NCI-H146 treated with DMSO at 0.1 percent for 48 hours (cell line): ENCODE measurements around the gene NBL1.
A peak's percentile ranks its signal among the peaks of the same experiment; 100 is the strongest.

Source experiments
- DNase-seq: peaks from one replicate; lab custom pipeline; 2025; ENCODE audit not compliant: unreplicated experiment; lab: John Stamatoyannopoulos, UW

Gene NBL1, protein sequence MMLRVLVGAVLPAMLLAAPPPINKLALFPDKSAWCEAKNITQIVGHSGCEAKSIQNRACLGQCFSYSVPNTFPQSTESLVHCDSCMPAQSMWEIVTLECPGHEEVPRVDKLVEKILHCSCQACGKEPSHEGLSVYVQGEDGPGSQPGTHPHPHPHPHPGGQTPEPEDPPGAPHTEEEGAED

DNA sequence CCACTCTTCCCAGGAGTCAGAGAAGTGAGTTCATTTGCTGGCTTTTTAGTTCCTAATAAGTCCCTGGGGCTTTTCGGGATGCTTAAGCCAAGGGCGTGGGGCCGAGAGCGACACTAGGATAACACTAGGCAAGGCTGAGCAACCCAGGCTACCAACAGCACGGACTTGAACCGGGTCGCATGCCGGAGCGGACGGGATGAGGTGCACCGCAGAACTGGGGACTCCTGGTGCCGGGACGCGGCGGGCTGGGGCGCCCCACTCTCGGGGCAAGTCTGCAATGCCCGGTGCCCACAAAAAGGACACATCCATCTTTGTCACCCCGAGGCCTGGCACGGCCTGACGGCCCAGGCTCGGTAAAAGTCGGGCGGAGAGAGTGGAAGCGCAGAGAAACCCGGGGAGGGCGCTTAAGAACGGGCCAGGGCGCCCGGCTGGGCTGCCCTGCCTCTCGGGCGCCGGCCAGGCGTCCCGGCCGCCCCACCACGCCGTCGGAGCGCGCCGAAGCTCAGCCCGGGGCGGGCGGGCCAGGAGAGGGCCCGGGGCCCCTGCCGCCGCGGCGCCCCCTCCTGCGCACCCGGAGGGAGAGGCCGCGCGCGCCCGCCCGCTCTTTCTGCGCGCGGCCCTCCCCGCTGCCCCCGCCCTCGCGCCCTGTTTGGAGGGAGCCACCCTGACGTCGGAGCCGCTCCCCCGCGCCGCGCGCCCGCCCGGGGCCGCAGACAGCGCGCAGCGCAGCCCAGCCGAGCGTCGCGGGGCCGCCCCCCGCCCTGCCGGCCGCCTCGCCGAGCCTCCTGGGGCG is at the start of gene NBL1:
Gene NBL1, plus strand, starts transcription at position 710 of the 793 bp plus-strand sequence. CDS start 10,720 bp downstream, outside the sequence.
- no peak for DNase-seq

DNA sequence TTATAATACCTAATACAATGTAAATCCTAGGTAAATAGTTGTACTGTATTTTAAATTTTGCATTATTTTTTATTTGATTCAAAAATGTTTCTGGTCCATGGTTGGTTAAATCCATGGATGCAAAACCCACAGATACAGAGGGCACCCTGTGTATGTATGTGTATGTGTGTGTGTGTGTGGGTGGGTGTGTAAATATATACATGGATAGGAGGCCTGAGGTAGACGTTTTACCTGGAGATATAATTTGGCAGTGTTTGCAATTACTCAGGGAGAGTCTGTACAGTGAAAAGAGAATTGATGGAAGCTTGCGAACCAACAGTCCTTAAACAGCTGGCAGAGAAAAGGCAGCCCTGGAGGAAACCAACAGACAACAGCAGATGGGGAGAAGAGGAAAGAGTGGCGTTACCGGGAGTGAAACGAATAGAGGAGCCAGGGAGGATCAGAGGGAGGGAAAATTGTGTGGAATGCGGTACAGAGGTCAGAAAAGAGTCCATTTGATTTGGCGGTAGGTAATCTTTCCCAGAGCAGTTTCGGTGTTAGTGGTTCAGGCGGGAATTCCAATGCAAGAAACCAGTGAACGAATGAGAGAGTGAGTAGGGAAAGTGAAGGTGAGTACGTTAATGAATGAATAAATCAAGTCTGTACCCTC is 47.9 kb upstream of the NBL1 start:
- peak; percentile 35 for DNase-seq

DNA sequence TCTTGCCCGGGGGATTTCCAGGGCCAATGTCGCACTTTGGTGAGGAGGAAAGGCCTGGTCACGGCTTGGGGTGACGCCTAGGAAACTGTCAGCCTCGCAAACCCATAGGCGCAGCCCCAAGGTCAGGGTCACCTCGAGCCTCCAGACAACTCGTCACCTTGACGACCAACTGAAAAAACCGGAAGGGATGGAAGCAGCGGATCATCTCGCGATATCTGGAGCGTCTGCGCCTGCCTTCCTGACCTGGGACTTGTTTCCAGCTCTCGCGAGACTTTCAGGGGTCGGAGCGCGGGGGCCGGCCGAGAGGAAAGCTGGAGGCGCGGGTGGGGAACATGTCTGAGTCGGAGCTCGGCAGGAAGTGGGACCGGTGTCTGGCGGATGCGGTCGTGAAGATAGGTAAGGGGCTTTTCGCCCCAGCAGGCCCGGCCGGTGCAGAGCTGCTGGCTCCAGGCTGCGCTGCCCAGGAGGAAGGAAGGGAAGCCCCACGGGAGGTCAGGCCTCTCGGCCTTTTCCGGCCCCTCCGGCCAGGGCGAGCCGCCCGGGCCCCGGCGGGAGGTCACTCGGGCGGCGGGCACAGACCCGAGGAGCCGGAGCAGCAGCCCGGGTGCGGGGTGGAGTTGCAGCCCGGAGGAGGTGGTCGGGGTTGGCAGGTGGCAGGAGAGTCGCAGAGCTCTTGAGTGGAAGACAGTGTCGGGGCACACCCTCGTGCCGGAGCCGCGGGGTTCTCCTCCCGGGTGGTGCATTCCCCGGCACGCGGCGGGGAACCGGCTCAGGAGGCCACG is 47.2 kb upstream of the NBL1 start:
- peak; percentile 88 for DNase-seq

DNA sequence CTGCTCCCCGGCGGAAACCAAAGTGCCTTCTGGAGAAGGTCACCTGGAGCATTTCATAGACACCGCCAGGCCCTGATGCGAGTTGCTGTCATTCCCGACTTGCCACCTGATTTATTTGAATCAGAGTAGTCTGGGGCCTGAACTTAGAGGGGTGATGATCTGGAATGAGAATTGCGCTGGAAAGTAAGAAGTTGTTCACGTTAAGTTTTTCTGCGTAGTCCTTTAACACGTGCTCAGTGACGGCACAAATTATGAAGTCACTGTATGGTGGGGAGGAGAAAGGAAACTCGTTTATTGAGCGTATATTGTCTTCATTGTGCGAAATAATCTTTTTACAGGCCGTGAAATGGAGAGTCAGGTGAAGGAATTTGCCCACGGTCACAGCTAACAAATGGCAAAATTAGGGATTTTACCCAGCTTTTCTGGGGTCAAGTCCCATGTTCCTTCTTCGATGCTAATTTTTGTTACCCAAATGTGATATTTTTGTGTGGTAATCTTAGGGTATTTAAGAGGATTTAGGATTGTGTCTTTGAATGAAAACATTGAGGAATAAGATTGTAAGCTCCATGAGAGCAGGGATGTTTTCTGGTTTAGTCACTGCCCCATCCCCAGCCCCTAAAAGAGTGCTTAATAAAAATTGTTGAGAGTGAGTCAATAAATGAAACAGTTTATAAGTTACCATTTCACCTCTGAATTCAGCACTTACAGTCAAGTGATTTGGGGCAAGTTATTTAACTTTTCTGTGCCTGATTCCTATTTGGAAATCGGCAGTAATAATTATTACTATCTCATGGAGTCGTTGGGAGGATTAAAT is 46.4 kb upstream of the NBL1 start:
- DNase-seq, result no peak

DNA sequence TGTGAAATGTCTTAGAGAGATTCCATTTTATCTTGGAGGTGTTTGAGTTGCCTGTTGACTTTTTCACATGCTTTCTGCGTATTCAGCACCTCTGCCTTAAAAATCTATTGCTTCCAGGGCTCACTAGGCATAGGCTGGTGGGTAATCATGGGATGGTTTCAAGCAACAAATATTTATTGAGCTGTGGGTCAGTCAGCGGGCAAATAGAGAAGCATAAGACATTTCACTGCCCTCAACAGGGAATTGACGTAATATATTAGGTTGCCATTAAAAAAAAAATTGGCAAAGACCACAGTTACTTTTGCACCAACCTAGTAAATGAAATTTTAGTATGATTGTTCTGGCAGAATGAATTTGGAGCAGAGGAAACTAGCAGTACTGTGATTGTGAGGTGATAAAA is 44.3 kb upstream of the NBL1 start:
- no peak for DNase-seq

DNA sequence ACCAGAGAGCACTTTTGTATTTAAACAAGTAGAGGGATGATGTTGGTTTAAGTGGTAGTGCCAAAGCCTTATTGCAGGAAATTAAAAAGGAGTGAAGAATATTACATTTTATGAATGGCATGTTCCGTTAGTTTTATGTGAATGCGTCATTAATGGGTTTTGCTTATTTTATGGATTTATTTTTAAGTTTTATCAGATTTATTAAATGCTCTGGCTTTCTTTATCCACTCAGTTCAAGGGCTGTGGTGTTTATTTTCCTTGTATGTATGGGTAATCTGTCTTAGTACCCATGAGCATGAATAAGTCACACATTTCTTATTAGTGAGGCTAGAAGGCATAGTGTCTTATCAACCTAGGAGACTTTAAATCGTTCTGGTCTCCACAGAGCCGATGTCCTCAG is 41.6 kb upstream of the NBL1 start:
- no peak for DNase-seq

DNA sequence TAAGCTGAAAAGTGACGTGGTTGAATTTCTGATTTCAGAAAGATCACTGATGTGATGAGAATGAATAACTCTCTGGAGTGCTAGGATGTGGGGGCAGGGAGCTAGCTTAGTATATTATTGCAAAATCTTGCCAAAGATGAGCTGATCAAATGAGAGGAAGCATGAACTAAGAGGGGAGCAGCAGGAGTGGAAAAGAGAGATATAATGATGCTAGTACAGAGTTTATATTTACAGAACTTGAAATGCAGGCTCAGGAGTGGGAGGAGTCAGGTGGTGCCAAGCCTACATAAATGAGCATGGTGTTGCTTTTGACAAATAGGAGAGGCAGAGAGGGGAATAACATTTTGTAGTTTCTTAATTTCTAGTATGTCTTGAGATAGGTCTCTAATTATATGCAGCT is 38.1 kb upstream of the NBL1 start:
- no peak for DNase-seq

DNA sequence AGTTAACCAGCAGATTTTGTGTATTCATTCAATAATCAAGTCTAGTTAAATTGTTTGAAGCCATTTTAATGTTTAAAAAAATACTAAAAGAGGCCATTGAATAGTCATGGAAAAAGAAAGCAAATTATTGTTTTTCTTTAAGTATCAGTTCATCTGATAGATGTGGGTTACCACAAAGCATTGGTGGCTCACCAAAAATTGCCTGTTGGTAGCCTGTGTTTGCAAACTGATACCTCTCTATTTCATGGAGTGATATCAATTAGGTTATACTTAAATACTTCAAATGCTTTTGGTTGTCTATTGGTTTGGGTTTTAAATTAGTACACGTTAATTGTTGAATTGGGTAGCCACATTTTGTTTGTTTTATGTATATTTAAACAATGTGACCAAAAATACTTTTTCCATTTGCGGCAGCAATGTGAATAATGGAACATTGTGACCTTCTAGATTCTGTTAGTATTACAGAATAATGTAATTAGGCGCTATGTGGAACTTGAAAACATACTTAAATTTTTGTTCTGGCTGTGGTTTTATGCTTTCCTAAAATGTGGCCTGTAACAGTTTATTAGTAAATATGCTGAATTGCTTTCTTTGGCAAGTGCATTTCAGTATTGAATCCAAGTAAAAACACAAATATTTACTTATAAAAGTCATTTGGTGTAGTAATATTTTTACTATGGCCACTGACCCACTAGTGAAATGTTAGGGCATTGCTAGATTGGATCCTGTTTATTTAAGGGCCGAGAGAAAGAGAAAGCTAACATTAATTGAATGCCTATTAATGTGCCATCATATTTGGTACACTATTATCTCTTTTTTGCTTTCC is 37.1 kb upstream of the NBL1 start:
- DNase-seq, result no peak

DNA sequence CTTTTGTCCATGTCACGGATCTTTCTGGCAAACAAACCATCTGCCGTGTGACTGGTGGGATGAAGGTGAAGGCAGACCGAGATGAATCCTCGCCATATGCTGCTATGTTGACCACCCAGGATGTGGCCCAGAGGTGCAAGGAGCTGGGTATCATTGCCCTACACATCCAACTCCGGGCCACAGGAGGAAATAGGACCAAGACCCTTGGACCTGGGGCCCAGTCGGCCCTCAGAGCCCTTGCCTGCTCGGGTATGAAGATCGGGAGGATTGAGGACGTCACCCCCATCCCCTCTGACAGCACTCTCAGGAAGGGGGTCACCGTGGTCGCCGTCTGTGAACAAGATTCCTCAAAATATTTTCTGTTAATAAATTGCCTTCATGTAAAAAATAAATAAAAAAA is 35.9 kb upstream of the NBL1 start:
- no peak for DNase-seq

DNA sequence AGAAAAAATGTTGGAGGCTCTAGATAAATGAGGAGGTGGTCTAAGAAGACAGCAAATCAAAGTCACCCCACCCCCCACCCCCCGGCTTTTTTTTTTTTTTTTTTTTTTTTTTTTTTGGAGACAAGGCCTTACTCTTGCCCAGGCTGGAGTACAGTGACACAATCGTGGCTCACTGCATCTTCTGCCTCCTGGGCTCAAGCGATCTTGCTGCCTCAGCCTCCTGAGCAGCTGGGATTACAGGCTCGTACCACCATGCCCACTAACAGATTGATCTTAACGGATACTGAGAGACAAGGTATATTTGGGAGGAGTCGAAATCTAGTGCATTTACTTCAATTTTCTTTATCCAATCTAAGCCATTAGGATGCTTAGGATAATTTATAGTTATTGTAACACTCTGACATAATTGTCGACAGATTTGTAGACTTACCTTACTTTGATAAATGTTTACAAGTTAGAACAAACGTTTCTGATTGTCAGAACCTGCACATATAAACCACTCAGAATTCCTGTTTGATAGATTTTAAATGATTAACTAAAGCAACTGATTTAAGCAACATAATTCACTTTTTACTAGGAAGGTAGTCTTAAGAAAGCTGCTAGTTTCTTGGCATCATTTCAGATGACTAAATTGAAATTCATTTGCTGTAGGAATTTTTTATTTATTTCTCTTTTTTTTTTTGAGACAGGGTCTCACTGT is 33.7 kb upstream of the NBL1 start:
- no peak for DNase-seq

DNA sequence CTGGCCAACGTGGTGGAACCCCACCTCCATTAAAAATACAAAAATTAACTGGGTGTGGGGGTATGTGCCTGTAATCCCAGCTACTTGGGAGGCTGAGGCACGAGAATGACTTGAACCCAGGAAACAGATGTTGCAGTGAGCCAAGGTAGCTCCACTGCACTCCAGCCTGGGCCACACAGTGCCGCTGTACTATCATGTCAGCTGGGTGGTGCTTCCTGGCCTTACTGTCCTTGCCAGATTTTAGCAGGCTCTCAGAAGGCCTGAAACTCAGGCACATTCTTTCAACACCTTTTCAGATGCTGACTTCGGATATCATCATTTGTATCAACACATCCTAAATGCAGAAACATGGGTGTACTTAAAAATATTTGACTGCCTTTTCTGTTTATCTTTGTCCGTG is 31.6 kb upstream of the NBL1 start:
- no peak for DNase-seq

DNA sequence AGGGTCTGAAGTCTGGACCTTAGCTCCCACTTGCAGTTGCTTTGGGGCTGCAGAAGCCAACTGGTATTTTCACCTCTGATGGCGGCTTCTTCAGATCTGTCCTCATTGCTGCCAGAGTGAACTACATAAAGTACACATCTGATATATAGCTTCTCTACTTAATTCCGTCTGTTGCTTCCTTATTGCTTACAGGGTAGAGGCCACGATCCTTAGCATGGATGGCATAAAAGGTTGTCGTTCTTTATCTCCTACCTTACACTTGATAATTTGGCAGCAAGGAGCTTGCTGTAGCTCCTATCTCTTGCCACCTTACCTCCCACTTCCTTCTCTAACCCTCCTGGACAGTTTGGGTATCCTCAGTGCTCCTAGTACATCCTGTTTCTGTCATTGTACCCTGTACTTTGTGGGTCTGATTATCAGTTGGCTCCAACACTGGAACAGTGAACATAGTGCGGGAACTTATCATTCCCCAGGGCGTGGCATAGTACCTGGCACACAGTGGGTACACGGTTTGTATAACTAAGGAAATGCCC is 30.9 kb upstream of the NBL1 start:
- no peak for DNase-seq

DNA sequence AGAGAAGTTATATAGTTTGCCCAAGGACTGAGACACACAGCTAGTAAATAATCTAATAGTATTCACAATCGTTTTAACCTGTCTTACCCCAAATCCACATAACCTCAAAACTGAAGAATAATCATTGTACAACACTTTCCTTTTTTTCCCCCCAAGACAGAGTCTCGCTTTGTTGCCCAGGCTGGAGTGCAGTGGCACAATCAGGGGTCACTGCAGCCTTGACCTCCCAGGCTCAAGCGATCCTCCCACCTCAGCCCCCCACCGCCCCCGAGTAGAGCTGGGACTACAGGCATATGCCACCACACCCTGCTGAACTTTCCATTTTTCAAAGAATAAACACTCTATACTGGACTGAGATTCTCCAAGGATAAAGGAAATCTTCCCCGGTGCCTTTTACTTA is 28.7 kb upstream of the NBL1 start:
- DNase-seq, result no peak

DNA sequence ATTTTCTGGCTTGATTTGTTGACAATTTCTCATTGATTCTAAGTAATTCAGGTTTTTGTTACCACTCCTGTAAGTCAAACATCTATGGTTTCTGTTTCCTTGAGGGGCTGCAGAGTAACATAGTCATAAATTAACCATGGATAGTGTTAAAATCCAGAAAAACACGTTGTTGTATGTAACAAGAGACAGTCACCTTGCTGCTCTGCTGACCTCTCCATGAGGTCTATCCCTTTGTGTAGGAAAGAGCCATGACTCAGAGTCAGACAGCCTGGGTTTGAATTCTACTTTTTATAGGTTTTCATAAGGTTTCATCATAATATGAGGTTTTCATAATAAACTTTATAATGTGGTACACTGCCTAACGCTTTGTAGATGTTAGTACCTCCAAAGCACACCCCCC is 27.6 kb upstream of the NBL1 start:
- DNase-seq, result no peak

DNA sequence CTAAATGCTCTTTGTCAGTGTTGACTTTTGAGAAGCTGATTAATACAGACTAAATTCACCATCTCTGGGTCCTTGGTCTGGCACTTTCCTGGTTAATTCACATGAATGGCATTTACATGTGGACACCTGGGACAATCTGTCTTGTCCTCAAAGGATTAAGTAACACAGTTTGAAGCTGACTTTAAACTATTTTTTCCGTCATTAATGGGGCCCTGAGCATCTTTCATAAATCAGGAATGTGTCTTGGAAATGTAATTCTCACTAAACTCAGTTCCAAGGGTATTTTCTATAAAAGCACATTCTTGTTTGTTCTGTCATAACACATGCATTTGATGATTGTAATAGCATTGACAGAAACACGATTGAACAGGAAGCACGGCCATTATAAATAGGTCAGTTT is 26.7 kb upstream of the NBL1 start:
- no peak for DNase-seq

DNA sequence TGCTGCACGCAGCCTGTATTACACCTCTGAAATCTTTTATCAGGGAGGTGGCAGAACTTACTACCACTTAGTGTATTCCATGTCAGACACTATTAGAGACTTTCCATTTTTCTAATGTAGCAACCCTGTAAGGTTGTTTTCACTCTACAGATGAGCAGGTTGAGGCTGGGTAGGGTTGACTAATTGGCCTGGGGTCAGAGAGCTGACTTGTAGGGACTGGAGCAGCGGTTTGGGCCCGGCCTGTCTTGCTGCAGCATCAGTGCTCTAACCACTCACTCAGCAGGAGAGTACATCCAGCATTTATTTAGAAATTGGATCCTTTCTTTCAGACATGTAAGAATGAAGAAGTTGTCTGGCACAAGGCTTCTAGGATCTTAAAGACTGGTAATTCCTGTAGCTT is 25.7 kb upstream of the NBL1 start:
- DNase-seq, result no peak

DNA sequence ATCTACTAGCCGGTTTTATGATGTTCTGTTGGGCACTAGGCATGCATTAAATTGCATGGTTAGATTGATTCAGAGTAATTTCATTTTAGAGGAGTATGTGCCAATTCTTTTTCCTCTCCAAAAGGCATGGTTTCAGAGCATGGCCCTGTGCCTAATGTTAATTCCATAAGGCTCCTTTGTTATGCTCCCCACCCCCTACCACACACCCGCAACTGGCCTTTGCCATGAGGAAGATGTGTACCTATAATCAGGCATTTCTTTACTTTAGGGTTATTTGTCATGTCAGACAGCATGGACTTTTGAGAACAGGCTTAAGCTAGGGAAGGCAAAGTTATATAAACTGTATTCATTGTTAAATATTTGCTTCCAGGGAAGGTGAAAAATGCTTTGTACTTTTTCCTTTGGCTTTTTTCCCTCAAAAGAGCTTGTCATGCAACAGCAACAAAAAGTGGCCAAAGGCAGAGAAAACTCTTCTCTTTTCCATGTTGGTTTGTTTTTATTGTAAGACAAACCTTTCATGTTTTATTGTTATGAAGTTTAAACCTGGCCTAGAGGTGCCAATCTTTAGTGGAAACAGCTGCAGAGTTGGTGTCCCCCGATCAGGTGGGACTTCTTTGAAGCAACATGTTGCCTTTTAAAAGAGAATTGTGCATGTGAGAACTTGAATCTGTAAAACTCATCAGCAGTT is 24.3 kb upstream of the NBL1 start:
- no peak for DNase-seq

DNA sequence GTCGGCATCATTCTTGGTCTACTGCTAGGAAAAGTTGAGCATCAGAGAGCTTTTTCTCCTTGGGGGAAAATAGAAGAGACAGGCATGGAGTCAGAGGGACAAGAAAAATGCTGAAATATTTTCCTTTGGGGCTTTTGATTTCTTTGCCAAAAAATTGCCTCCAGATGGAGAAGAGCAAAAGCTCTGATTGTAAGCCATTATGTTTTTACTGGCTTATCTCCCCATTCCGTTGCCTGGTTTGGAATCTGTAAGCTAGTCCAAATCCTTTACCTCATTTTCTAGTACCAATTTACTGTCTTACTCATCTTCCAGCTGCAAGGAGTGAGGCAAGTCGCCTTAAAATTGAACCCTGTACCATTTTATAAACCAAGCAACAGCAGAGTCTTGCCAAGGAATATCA is 23.3 kb upstream of the NBL1 start:
- no peak for DNase-seq
